Right lobe of liver (tissue), 4 donors: Measurements from ENCODE around the gene CA5A.
"Not testable (repeated sequence)": the region's sequence is repeated elsewhere in the genome, so short reads cannot be mapped to it uniquely, and the experiment has no call there.

ENCODE experiments used
- POLR2A ChIP-seq: fragments of 450-650 bp; IDR thresholded peaks from one replicate; pipeline ENCODE4 v1.6.1; 2017; ENCODE audit warnings: antibody characterized with exemption, mild to moderate bottlenecking
- TF ChIP-seq, protein P1 (sequence below), 4 donors: fragments of 200-600 bp in 3 of 4; fragments of 450-650 bp in 1 of 4; IDR thresholded peaks; one replicate each; pipeline versions ENCODE4 v1.5.1 to v1.8.0; 2016 to 2022; ENCODE audit warnings: antibody characterized with exemption in 4 of 4, mild to moderate bottlenecking in 2 of 4
- donor health status: DM: no; HTN: no; CAD: no.
- donor health status: DM: no; HTN: no; CAD: no.
- donor health status: DM: no; HTN: yes; CAD: no.

DNA sequence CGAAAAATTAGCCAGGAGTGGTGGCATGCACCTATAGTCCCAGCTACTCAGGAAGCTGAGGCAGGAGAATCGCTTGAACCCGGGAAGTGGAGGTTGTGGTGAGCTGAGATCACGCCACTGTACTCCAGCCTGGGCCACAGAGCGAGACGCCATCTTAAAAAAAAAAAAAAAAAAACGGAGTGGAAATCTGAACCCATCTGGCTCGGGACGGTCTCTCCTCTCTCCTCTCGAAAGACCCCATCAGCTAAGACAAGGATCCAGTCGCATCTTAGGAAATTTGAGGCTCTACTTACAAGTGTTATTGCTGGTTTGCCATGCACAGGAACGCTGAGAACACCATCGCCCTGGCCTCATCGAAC lies 334 bp downstream of the CA5A start:
- TF ChIP-seq, protein P1, sequence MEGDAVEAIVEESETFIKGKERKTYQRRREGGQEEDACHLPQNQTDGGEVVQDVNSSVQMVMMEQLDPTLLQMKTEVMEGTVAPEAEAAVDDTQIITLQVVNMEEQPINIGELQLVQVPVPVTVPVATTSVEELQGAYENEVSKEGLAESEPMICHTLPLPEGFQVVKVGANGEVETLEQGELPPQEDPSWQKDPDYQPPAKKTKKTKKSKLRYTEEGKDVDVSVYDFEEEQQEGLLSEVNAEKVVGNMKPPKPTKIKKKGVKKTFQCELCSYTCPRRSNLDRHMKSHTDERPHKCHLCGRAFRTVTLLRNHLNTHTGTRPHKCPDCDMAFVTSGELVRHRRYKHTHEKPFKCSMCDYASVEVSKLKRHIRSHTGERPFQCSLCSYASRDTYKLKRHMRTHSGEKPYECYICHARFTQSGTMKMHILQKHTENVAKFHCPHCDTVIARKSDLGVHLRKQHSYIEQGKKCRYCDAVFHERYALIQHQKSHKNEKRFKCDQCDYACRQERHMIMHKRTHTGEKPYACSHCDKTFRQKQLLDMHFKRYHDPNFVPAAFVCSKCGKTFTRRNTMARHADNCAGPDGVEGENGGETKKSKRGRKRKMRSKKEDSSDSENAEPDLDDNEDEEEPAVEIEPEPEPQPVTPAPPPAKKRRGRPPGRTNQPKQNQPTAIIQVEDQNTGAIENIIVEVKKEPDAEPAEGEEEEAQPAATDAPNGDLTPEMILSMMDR (IDR thresholded peaks at IDR 0.05): not testable (repeated sequence)
- TF ChIP-seq POLR2A: not testable (repeated sequence)
